ENCODE results near the gene HEY2. TPM values are rescaled to one million over a fixed set of nuclear protein-coding genes. Genes with fewer than 3 reads are reported as not detected.

Gene HEY2
- total RNA-seq, 1 experiment from 2014 or later, result 6.6 TPM

DNA sequence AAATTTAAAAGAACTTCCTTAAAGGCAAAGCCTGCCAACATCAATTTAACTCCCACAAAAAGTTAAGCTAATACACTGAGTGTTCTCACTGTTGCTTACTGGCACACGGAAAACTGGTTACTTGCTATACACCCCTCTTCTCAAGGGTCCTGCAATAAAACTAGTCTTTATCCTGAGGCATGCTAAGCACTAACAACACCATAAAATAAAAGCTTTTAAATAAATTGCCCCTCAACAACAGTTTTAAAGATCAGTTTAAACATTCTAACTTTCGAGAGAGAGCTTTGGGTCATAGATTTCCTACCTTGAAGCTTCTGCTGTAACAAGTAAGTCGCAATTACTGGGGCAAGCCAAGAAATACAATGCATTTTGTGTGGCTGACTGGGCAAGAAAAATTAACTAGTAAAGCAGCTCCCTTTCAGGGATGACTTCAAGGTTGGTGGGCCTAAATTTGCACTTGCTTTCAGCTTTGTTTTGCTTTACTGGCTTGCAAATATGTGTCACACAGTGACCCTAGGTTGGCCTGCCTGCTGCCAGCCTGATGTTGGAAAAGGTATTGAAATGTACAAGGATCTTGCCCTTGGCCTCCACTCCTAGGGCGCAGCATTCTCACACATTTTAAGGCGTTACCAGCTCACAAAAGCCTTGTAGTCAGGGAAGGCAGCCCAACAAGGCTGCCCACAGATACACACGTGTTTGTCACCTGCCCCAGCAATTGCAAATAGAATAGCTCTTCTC lies 4.0 kb upstream of the HEY2 start:
- no peak overlapping the region for H2BK5ac ChIP-seq (ENCODE audit: insufficient read length, low read length)
- H2BK20ac ChIP-seq (ENCODE audit: low read depth, low read length, poor library complexity, severe bottlenecking), result no peak overlapping the region
- peak overlapping the region; percentile 67 to 84; a peak in 4 of 5 replicates for H3K4me3 Mint-ChIP-seq
- H2BK12ac ChIP-seq (ENCODE audit: insufficient read length, low read depth, low read length), result no peak overlapping the region
- no peaks in the 10 kb centered on the region for H3K36me3 Mint-ChIP-seq (ENCODE audit: insufficient read depth in 1 of 3, low read depth in 3 of 3)
- H3K9me3 Mint-ChIP-seq, result no peaks in the 10 kb centered on the region; a peak in 1 of 5 replicates
- no peaks in the 10 kb centered on the region for H3K9me3 ChIP-seq (ENCODE audit: control insufficient read depth, low read depth, low read length)
- H3K79me1 ChIP-seq (ENCODE audit: insufficient read depth, low read depth, low read length, poor library complexity, severe bottlenecking), result no peaks in the 10 kb centered on the region
- H3K9ac ChIP-seq (ENCODE audit: extremely low read depth, insufficient read length, low read length), result no peak overlapping the region
- H3K4me1 ChIP-seq (ENCODE audit: insufficient read depth, low read length), result peaks cover 4% of the 10 kb centered on the region
- no peak overlapping the region for H4K91ac ChIP-seq (ENCODE audit: insufficient read length, low read depth, low read length)
- peak overlapping the region in 2 of 3 experiments; percentile 73 to 83; a peak in 3 of 7 replicates for H3K27ac Mint-ChIP-seq
- no peak overlapping the region for H2AK5ac ChIP-seq (ENCODE audit: insufficient read length, low read length)
- peaks cover 2% of the 10 kb centered on the region; the same call in 1 of the 2 replicates for H3K79me2 ChIP-seq (ENCODE audit: insufficient read depth, low read length)
- no peak overlapping the region for H3K4ac ChIP-seq (ENCODE audit: low read depth, low read length)
- H2AFZ ChIP-seq (ENCODE audit: low read length), result no peak overlapping the region
- no peak overlapping the region for H3K14ac ChIP-seq (ENCODE audit: insufficient read depth, low read length)
- H3K4me1 Mint-ChIP-seq, result peaks cover 50 to 57% of the 10 kb centered on the region in 2 experiments
- TF ChIP-seq, protein P1, sequence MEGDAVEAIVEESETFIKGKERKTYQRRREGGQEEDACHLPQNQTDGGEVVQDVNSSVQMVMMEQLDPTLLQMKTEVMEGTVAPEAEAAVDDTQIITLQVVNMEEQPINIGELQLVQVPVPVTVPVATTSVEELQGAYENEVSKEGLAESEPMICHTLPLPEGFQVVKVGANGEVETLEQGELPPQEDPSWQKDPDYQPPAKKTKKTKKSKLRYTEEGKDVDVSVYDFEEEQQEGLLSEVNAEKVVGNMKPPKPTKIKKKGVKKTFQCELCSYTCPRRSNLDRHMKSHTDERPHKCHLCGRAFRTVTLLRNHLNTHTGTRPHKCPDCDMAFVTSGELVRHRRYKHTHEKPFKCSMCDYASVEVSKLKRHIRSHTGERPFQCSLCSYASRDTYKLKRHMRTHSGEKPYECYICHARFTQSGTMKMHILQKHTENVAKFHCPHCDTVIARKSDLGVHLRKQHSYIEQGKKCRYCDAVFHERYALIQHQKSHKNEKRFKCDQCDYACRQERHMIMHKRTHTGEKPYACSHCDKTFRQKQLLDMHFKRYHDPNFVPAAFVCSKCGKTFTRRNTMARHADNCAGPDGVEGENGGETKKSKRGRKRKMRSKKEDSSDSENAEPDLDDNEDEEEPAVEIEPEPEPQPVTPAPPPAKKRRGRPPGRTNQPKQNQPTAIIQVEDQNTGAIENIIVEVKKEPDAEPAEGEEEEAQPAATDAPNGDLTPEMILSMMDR (conservative IDR thresholded peaks at IDR 0.05), result no peak
- H4K8ac ChIP-seq (replicated peaks; ENCODE audit: insufficient read length, low read depth, low read length), result no peak overlapping the region
- H3T11ph ChIP-seq (ENCODE audit: low read length), result no peak overlapping the region
- H3K27me3 Mint-ChIP-seq (ENCODE audit: low read depth), result peaks cover 27% of the 10 kb centered on the region
- no peak overlapping the region for H4K5ac ChIP-seq (ENCODE audit: insufficient read length, low read depth, low read length)
- H3K27me3 ChIP-seq (ENCODE audit: insufficient read depth, low read length), result peaks cover 10% of the 10 kb centered on the region; the same call in 1 of the 2 replicates
- no peak overlapping the region for H2BK120ac ChIP-seq (ENCODE audit: low read depth, low read length, poor library complexity, severe bottlenecking)
- no peak overlapping the region for H2BK15ac ChIP-seq (ENCODE audit: low read depth, low read length)
- no peak overlapping the region for H3K23ac ChIP-seq (ENCODE audit: insufficient read length, low read depth, low read length)
- peaks cover 27% of the 10 kb centered on the region for H3K23me2 ChIP-seq (ENCODE audit: insufficient read length, low read depth, low read length, poor library complexity, severe bottlenecking)
- peak; percentile 83 for DNase-seq
- H3K56ac ChIP-seq (ENCODE audit: insufficient read length, low read depth, low read length), result no peak overlapping the region
- peak overlapping the region; percentile 90 for H3K4me2 ChIP-seq (ENCODE audit: insufficient read depth, insufficient read length, low read length)
- no peak overlapping the region for H3K27ac ChIP-seq (ENCODE audit: insufficient read length, low read depth, low read length)
- no CpG with 5 or more reads among the region's 6 CpGs for WGBS (ENCODE audit: extremely low coverage, insufficient read length, low lambda C conversion rate)
- H4K20me1 ChIP-seq (ENCODE audit: control insufficient read depth, insufficient read depth, insufficient read length), result no peaks in the 10 kb centered on the region
- H3K18ac ChIP-seq (ENCODE audit: insufficient read length, low read depth, low read length), result no peak overlapping the region

All from H9 (cell line).